Measurements from ENCODE around the gene ABCB8. TPM values are rescaled to one million over a fixed set of nuclear protein-coding genes. Genes with fewer than 3 reads are reported as not detected.

ABCB8 gene
- 35.4 and 36.4 TPM in 2 replicates for total RNA-seq

- peak; percentile 100 for DNase-seq (ENCODE audit: low read depth)
- H3K4me3 ChIP-seq (ENCODE audit: low read depth, low read length): peak within 1 kb of the TSS; percentile 81
- peak; percentile 40 for TF ChIP-seq CTCF (IDR thresholded peaks at IDR 0.05; ENCODE audit: insufficient read depth, low read depth, low read length)
These were observed at the start of gene ABCB8 for GRCh38 chr7:151028131-151028947. TSS of gene ABCB8 (plus strand) at chr7:151028450. CDS start at chr7:151028516, 66 bp downstream.

GRCh38 chr7:150979713-150980390 lies 48.4 kb upstream of the ABCB8 start:
- no peak for DNase-seq (ENCODE audit: low read depth)
- TF ChIP-seq CTCF (IDR thresholded peaks at IDR 0.05; ENCODE audit: insufficient read depth, low read depth, low read length): no peak
- H3K4me3 ChIP-seq (ENCODE audit: low read depth, low read length): no peak overlapping the region

GRCh38 chr7:150980663-150981062 lies 47.6 kb upstream of the ABCB8 start:
- no peak overlapping the region for H3K4me3 ChIP-seq (ENCODE audit: low read depth, low read length)
- no peak for DNase-seq (ENCODE audit: low read depth)
- TF ChIP-seq CTCF (IDR thresholded peaks at IDR 0.05; ENCODE audit: insufficient read depth, low read depth, low read length): no peak

- H3K4me3 ChIP-seq (ENCODE audit: low read depth, low read length): no peak overlapping the region
- no peak for DNase-seq (ENCODE audit: low read depth)
- TF ChIP-seq CTCF (IDR thresholded peaks at IDR 0.05; ENCODE audit: insufficient read depth, low read depth, low read length): no peak
These were observed 46.6 kb upstream of the ABCB8 start for GRCh38 chr7:150981644-150982043.

- no peak for DNase-seq (ENCODE audit: low read depth)
- no peak overlapping the region for H3K4me3 ChIP-seq (ENCODE audit: low read depth, low read length)
- no peak for TF ChIP-seq CTCF (IDR thresholded peaks at IDR 0.05; ENCODE audit: insufficient read depth, low read depth, low read length)
These were observed 45.9 kb upstream of the ABCB8 start for GRCh38 chr7:150982351-150982750.

GRCh38 chr7:150983893-150984368 lies 44.3 kb upstream of the ABCB8 start:
- peak; percentile 51 for DNase-seq (ENCODE audit: low read depth)

More at GRCh38 chr7:150983893-150984368, 44.3 kb upstream of the ABCB8 start:
- TF ChIP-seq CTCF (IDR thresholded peaks at IDR 0.05; ENCODE audit: insufficient read depth, low read depth, low read length): no peak
- no peak overlapping the region for H3K4me3 ChIP-seq (ENCODE audit: low read depth, low read length)

Data from fibroblast of villous mesenchyme (primary cell).